Spleen (tissue), 7 donors: ENCODE results near the gene PPP6R3.

Experiments used
- CTCF ChIP-seq, 11 experiments: fragments of 200-600 bp in 7 of 11; fragments of 450-650 bp in 4 of 11; sonication (generic) in 4 of 11; IDR thresholded peaks in 8 of 11; conservative IDR thresholded peaks in 3 of 11; 1 replicate in 7 of 11; 2 replicates in 4 of 11; pipeline versions ENCODE4 v1.4.0 to v1.8.0; 2016 to 2021; ENCODE audit warnings: antibody characterized with exemption in 11 of 11, inconsistent platforms in 4 of 11, mild to moderate bottlenecking in 1 of 11
- POLR2A ChIP-seq, 3 donors: fragments of 450-650 bp; IDR thresholded peaks; one replicate each; pipeline ENCODE4 v1.5.1; 2017; ENCODE audit warnings: antibody characterized with exemption in 3 of 3, mild to moderate bottlenecking in 1 of 3
- POLR2AphosphoS5 ChIP-seq, 3 donors: sonication (generic); formaldehyde crosslinking; IDR thresholded peaks; one replicate each; pipeline ENCODE4 v1.5.1; 2017; ENCODE audit warnings: antibody characterized with exemption in 3 of 3
- donor health status: DM: no; HTN: no; CAD: no; lungs with moderate emphysema.
- donor health status: DM: no; HTN: no; CAD: no.
- donor health status: DM: no; HTN: no; CAD: no.

DNA sequence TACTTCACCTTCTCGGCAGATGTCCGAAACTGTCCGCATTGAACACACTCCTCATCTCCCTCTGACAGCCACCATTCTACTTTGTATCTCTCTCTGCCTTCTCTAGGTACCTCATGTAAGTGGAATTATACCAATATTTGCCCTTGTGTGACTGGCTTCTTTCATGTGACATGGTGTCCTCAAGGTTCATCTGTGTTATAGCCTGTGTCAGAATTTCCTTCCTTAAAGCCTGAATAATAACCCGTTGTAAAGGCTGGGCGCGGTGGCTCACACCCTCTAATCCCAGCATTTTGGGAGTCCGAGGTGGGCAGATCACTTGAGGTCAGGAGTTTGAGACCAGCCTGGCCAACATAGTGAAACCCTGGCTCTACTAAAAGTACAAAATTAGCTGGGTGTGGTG is 40.4 kb upstream of the PPP6R3 start:
- TF ChIP-seq CTCF (IDR thresholded peaks at IDR 0.05 in 8 of 11, conservative IDR thresholded peaks at IDR 0.05 in 3 of 11) (no peak), POLR2A (IDR thresholded peaks at IDR 0.05) (no peak), POLR2AphosphoS5 (IDR thresholded peaks at IDR 0.05) (no peak)
